Adrenal gland (tissue), 12 donors: ENCODE data around the gene BRD4. TPM values are rescaled to one million over a fixed set of nuclear protein-coding genes. Genes with fewer than 3 reads are reported as not detected.
A peak's percentile ranks its signal among the peaks of the same experiment; 100 is the strongest.

Experiments
- DNase-seq, 7 donors: peaks; one replicate each; pipeline ENCODE4 v3.0.0-alpha.2; 2019 to 2020
- H3K27ac ChIP-seq, 5 donors: fragments of 200-600 bp; sonication (generic) in 4 of 5; 1 replicate in 3 of 5; 2 replicates in 2 of 5; pipeline versions ENCODE4 v1.5.1 to v1.8.0; 2016 to 2020; ENCODE audit warnings: mild to moderate bottlenecking in 1 of 5
- H3K27me3 ChIP-seq: fragments of 200-600 bp; 2 replicates; pipeline ENCODE4 v1.8.0; 2021
- H3K36me3 ChIP-seq, 2 donors: fragments of 200-600 bp; replicated peaks in 1 of 2; 1 replicate in 1 of 2; 2 replicates in 1 of 2; pipeline versions ENCODE4 v1.5.1 to v1.8.0; 2018 to 2022
- H3K4me1 ChIP-seq, 2 donors: fragments of 200-600 bp; replicated peaks in 1 of 2; 1 replicate in 1 of 2; 2 replicates in 1 of 2; pipeline versions ENCODE4 v1.5.1 to v1.8.0; 2018 to 2021
- H3K4me3 ChIP-seq, 4 donors: fragments of 200-600 bp; sonication (generic) in 3 of 4; one replicate each; pipeline ENCODE4 v1.5.1; 2016 to 2018
- H3K9me3 ChIP-seq, 3 donors: fragments of 200-600 bp; sonication (generic) in 1 of 3; replicated peaks in 1 of 3; 1 replicate in 2 of 3; 2 replicates in 1 of 3; pipeline versions ENCODE4 v1.5.1 to v1.8.0; 2016 to 2021
- CTCF ChIP-seq, 6 experiments: fragments of 450-650 bp in 4 of 6; fragments of 200-600 bp in 2 of 6; sonication (generic) in 1 of 6; IDR thresholded peaks; 1 replicate in 5 of 6; 2 replicates in 1 of 6; pipeline versions ENCODE4 v1.5.1 to v1.8.0; 2016 to 2021; ENCODE audit warnings: antibody characterized with exemption in 6 of 6, mild to moderate bottlenecking in 2 of 6, moderate library complexity in 1 of 6
- POLR2A ChIP-seq, 2 donors: fragments of 450-650 bp; IDR thresholded peaks; one replicate each; pipeline ENCODE4 v1.6.1; 2017; ENCODE audit warnings: antibody characterized with exemption in 2 of 2, mild to moderate bottlenecking in 2 of 2, moderate library complexity in 1 of 2
- WGBS, 4 donors: extraction: QIAGEN DNeasy Blood & Tissue Kit in 2 of 4; methylation state at CpG; one replicate each; pipeline versions ENCODE4 v1.1.5 to v1.1.7; 2013 to 2017; 5-methylcytosine and 5-hydroxymethylcytosine counted together
- intact Hi-C, 2 donors: fragments of 100-400 bp; cut with DNase I; formaldehyde crosslinking; loops; one replicate each; pipeline versions ENCODE4 v1.14.1 to v1.15.0; 2022 to 2023
- polyA plus RNA-seq, 3 donors: library from polyadenylated mRNA; stranded (reverse); fragments of 200-250 nt in 2 of 3; fragments of 350-450 nt in 1 of 3; fragmentation: Illumina TruSeq in 1 of 3; extraction: RNeasy Lipid Tissue Mini Kit (QIAGEN cat#74804) in 1 of 3; gene quantifications; one replicate each; pipeline ENCODE4 v1.2.3, GENCODE V29; 2013 to 2014
- total RNA-seq, 9 donors: library from RNA; depleted of rRNA in 4 of 9; stranded (reverse); fragments of >200 nt in 4 of 9; fragments of 120-200 nt in 1 of 9; fragmentation: NEBNext Ultra II Directional in 1 of 9; extraction: Animal tissue kit (Norgen Biotek cat#: 25700) in 1 of 9; gene quantifications; one replicate each; pipeline versions ENCODE4 v1.1.0 to v1.2.4, GENCODE V29; 2013 to 2023
- donor health status: healthy with polysubstance abuse.
- donor health status: Bipolar disorder and iron deficiency.
- donor health status: DM: yes; HTN: yes; CAD: no.
- donor health status: DM: no; HTN: no; CAD: no.
- donor health status: DM: no; HTN: no; CAD: no.
- donor health status: DM: yes; HTN: yes; CAD: no.

Gene BRD4
- total and polyA plus RNA-seq, 12 donors: 10.1 to 109 (median 34.9) TPM

GRCh38 chr19:15197942-15198341 is 134.4 kb downstream of the BRD4 start:
- Histone ChIP-seq H3K9me3 (no peaks in the 10 kb centered on the region), H3K4me3 (no peak overlapping the region), H3K4me1 (peaks cover 4 to 5% of the 10 kb centered on the region in 2 donors), H3K36me3 (no peaks in the 10 kb centered on the region), H3K27ac (no peak overlapping the region), H3K27me3 (peaks cover 38% of the 10 kb centered on the region)
- intact Hi-C loops: no loop called here
- WGBS, 4 donors: 53 to 59% (median 55%) methylated on average over 7 to 8 of the region's 8 CpGs
- no peak for DNase-seq
- no peak for TF ChIP-seq CTCF (IDR thresholded peaks at IDR 0.05)
- TF ChIP-seq POLR2A (IDR thresholded peaks at IDR 0.05): no peak

- peaks cover 4 to 5% of the 10 kb centered on the region in 2 donors for H3K4me1 ChIP-seq
- no peak overlapping the region for H3K27ac ChIP-seq
- H3K4me3 ChIP-seq: no peak overlapping the region
- TF ChIP-seq CTCF (IDR thresholded peaks at IDR 0.05) (no peak), POLR2A (IDR thresholded peaks at IDR 0.05) (no peak)
- H3K27me3 ChIP-seq: peaks cover 38% of the 10 kb centered on the region
- no peaks in the 10 kb centered on the region for H3K9me3 ChIP-seq
- H3K36me3 ChIP-seq: no peaks in the 10 kb centered on the region
- DNase-seq: no peak
- intact Hi-C loops: no loop called here
- WGBS, 4 donors: 15 to 32% (median 22%) methylated on average over 3 to 14 of the region's 14 CpGs
Measured at GRCh38 chr19:15197275-15197941, 134.9 kb downstream of the BRD4 start.

GRCh38 chr19:15196360-15197005 is 135.9 kb downstream of the BRD4 start:
- Histone ChIP-seq H3K36me3 (no peaks in the 10 kb centered on the region), H3K4me3 (no peak overlapping the region), H3K27me3 (peaks cover 38% of the 10 kb centered on the region), H3K9me3 (no peaks in the 10 kb centered on the region), H3K27ac (no peak overlapping the region), H3K4me1 (peaks cover 4 to 5% of the 10 kb centered on the region in 2 donors)
- DNase-seq: no peak
- WGBS, 4 donors: 40 to 70% (median 53%) methylated on average over 2 to 4 of the region's 4 CpGs
- no peak for TF ChIP-seq CTCF (IDR thresholded peaks at IDR 0.05)
- intact Hi-C loops: no loop called here

- 0 to 18% (median 4%) methylated on average over 2 to 91 of the region's 91 CpGs for WGBS, 4 donors
- Histone ChIP-seq H3K27me3 (peaks cover 37% of the 10 kb centered on the region), H3K36me3 (no peaks in the 10 kb centered on the region), H3K4me3 (peak overlapping the region in 1 of 4 donors; percentile 45), H3K27ac (peak overlapping the region in 1 of 5 donors; percentile 61), H3K4me1 (peaks cover 4 to 5% of the 10 kb centered on the region in 2 donors), H3K9me3 (no peaks in the 10 kb centered on the region)
- DNase-seq: peak in 2 of 7 donors; percentile 21 to 47
- no peak for TF ChIP-seq CTCF (IDR thresholded peaks at IDR 0.05)
- no peak for TF ChIP-seq POLR2A (IDR thresholded peaks at IDR 0.05)
- intact Hi-C loops: no loop called here
Measured at GRCh38 chr19:15195371-15196334, 136.7 kb downstream of the BRD4 start.
